IMR-90 (cell line): ENCODE measurements around the gene ATM. TPM values are rescaled to one million over a fixed set of nuclear protein-coding genes. Genes with fewer than 3 reads are reported as not detected.

Source experiments
- ATAC-seq: fragments of 200-7000 bp; cut with Tn5 transposase; 2 replicates; pipeline ENCODE4 v1.9.1; 2020; ENCODE audit warnings: low read depth, mild to moderate bottlenecking, moderate library complexity
- BruUV-seq: library from RNA; stranded (reverse); fragments of 400-500 nt; replicated peaks from 2 replicates; lab custom pipeline; 2021; lab: Mats Ljungman, UMichigan
- CTCF ChIA-PET: fragments of 300-600 bp; formaldehyde crosslinking; extraction: SDS; loops from one replicate; lab custom pipeline; 2021; ENCODE audit warnings: antibody characterized with exemption; lab: Yijun Ruan, JAX
- POLR2A ChIA-PET: fragments of 300-600 bp; sonication (Branson Sonifier 250); formaldehyde crosslinking; loops from one replicate; lab custom pipeline; 2022; ENCODE audit warnings: antibody characterized with exemption; ENCODE audit not compliant: unreplicated experiment; lab: Charles Lee
- DNase-seq: peaks from one replicate; pipeline ENCODE4 v3.0.0; 2013
- H2AFZ ChIP-seq: replicated peaks from 2 replicates; pipeline ENCODE3; 2013; ENCODE audit warnings: low read length, mild to moderate bottlenecking; ENCODE audit not compliant: poor library complexity
- H2AK5ac ChIP-seq: 2 replicates; pipeline ENCODE4 v1.6.1; 2013; ENCODE audit warnings: low read depth, low read length, inconsistent platforms
- H2AK9ac ChIP-seq: replicated peaks from 2 replicates; pipeline ENCODE3; 2013; ENCODE audit warnings: mild to moderate bottlenecking, low read depth, low read length, moderate library complexity; ENCODE audit not compliant: poor library complexity
- H2BK120ac ChIP-seq: 2 replicates; pipeline ENCODE4 v1.6.1; 2013; ENCODE audit warnings: low read depth, low read length, inconsistent platforms
- H2BK15ac ChIP-seq: 3 replicates; pipeline ENCODE4 v1.6.1; 2013; ENCODE audit warnings: low read depth, low read length, inconsistent platforms
- H2BK20ac ChIP-seq: 2 replicates; pipeline ENCODE4 v1.6.1; 2013; ENCODE audit warnings: low read depth, mild to moderate bottlenecking, inconsistent platforms, low read length, moderate library complexity
- H2BK5ac ChIP-seq: 2 replicates; pipeline ENCODE4 v1.6.1; 2013; ENCODE audit warnings: mild to moderate bottlenecking, low read depth, low read length, inconsistent platforms; ENCODE audit not compliant: poor library complexity, severe bottlenecking
- H3K14ac ChIP-seq: replicated peaks from 2 replicates; pipeline ENCODE4 v1.6.1; 2013; ENCODE audit warnings: low read depth, low read length, inconsistent platforms
- H3K18ac ChIP-seq: 2 replicates; pipeline ENCODE4 v1.6.1; 2013; ENCODE audit warnings: low read depth, low read length, control low read depth
- H3K23ac ChIP-seq: 2 replicates; pipeline ENCODE4 v1.6.1; 2013; ENCODE audit warnings: low read depth, low read length, inconsistent platforms
- H3K27ac ChIP-seq: 2 replicates; pipeline ENCODE4 v1.5.1; 2013; ENCODE audit warnings: mild to moderate bottlenecking, control low read depth, low read length; ENCODE audit not compliant: insufficient read depth
- H3K27me3 ChIP-seq: 2 replicates; pipeline ENCODE4 v1.6.1; 2013; ENCODE audit warnings: low read length; ENCODE audit not compliant: control insufficient read depth, insufficient read depth
- H3K36me3 ChIP-seq: 2 replicates; pipeline ENCODE4 v1.6.1; 2013; ENCODE audit warnings: low read length, mixed read lengths; ENCODE audit not compliant: control insufficient read depth, insufficient read depth
- H3K4ac ChIP-seq: 2 replicates; pipeline ENCODE4 v1.6.1; 2013; ENCODE audit warnings: low read depth, low read length, inconsistent platforms
- H3K4me1 ChIP-seq: 2 replicates; pipeline ENCODE4 v1.6.1; 2013; ENCODE audit warnings: low read length, mixed read lengths; ENCODE audit not compliant: control insufficient read depth, insufficient read depth
- H3K4me2 ChIP-seq: 2 replicates; pipeline ENCODE4 v1.6.1; 2013; ENCODE audit warnings: low read depth, mild to moderate bottlenecking, control low read depth, low read length, moderate library complexity
- H3K4me3 ChIP-seq: 2 replicates; pipeline ENCODE4 v1.5.1; 2013; ENCODE audit warnings: low read depth, mild to moderate bottlenecking, control low read depth, low read length, moderate library complexity; ENCODE audit not compliant: insufficient read depth
- H3K56ac ChIP-seq: 2 replicates; pipeline ENCODE4 v1.6.1; 2013; ENCODE audit warnings: low read length, inconsistent platforms; ENCODE audit not compliant: insufficient read depth; ENCODE audit errors: extremely low read depth
- H3K79me1 ChIP-seq, 2 experiments: 2 replicates each; pipeline ENCODE4 v1.6.1; 2013; ENCODE audit warnings: low read length in 2 of 2, inconsistent platforms in 1 of 2, low read depth in 1 of 2
- H3K9ac ChIP-seq: 2 replicates; pipeline ENCODE4 v1.6.1; 2013; ENCODE audit warnings: low read depth, low read length, control low read depth
- H3K9me1 ChIP-seq: 2 replicates; pipeline ENCODE4 v1.6.1; 2013; ENCODE audit warnings: low read length, inconsistent platforms; ENCODE audit not compliant: insufficient read depth
- H3K9me3 ChIP-seq: 2 replicates; pipeline ENCODE4 v1.6.1; 2013; ENCODE audit warnings: low read length; ENCODE audit not compliant: control insufficient read depth, insufficient read depth
- H4K20me1 ChIP-seq: 2 replicates; pipeline ENCODE4 v1.6.1; 2013; ENCODE audit warnings: low read length, inconsistent platforms; ENCODE audit not compliant: insufficient read depth
- H4K5ac ChIP-seq: 2 replicates; pipeline ENCODE4 v1.6.1; 2013; ENCODE audit warnings: mild to moderate bottlenecking, low read depth, low read length, control low read depth
- H4K8ac ChIP-seq, 2 experiments: 2 replicates each; pipeline ENCODE4 v1.6.1; 2013; ENCODE audit warnings: low read depth in 2 of 2, low read length in 2 of 2, control low read depth in 1 of 2, inconsistent platforms in 1 of 2
- H4K91ac ChIP-seq: 2 replicates; pipeline ENCODE4 v1.6.1; 2013; ENCODE audit warnings: low read depth, low read length, inconsistent platforms; ENCODE audit not compliant: insufficient read depth
- ELK1 ChIP-seq: fragments of 150-350 bp; IDR thresholded peaks from 2 replicates; pipeline ENCODE4 v1.6.1; 2016; ENCODE audit warnings: low read depth, mild to moderate bottlenecking, low read length, moderate library complexity, borderline replicate concordance
- MAFK ChIP-seq: IDR thresholded peaks from 2 replicates; pipeline ENCODE4 v1.6.1; 2012; ENCODE audit warnings: low read depth, low read length, improper control_type of control experiment
- dilution Hi-C: fragments of 300-500 bp; cut with HindIII; formaldehyde crosslinking; loops from one replicate; pipeline ENCODE4 v1.14.3; 2018; ENCODE audit warnings: low sequenced_read_pairs; ENCODE audit not compliant: unreplicated experiment
- in situ Hi-C: fragments of 300-500 bp; cut with MboI; formaldehyde crosslinking; loops from 3 replicates; pipeline ENCODE4 v1.14.3; 2019; ENCODE audit warnings: low sequenced_read_pairs, inconsistent platforms, mixed read lengths
- intact Hi-C: fragments of 100-400 bp; cut with micrococcal nuclease; formaldehyde crosslinking; loops from 2 replicates; pipeline ENCODE4 v1.10.0; 2022
- polyA plus RNA-seq, 3 experiments: library from polyadenylated mRNA; depleted of rRNA; stranded (reverse); fragments of >200 nt; gene quantifications; 2 replicates each; pipeline ENCODE4 v1.2.3, GENCODE V29; 2012; ENCODE audit warnings: low replicate concordance in 1 of 3
- total RNA-seq: library from RNA; depleted of rRNA; stranded (reverse); fragments of >200 nt; gene quantifications from 2 replicates; pipeline ENCODE4 v1.2.3, GENCODE V29; 2012

Gene ATM
- total and polyA plus RNA-seq, 2 of the 4 experiments (the other 2 are of a cell fraction), result 18.1 to 30.6 TPM

GRCh38 chr11:108193725-108194124 is 29.1 kb upstream of the ATM start:
- dilution Hi-C loops, result no loop called here
- no TSS peak for BruUV-seq

More at GRCh38 chr11:108193725-108194124, 29.1 kb upstream of the ATM start:
- ChIA-PET POLR2A (no interaction called here), CTCF (no interaction called here)
- no peak overlapping the region for H3K14ac ChIP-seq
- H4K5ac ChIP-seq, result no peak overlapping the region
- no peak overlapping the region for H2BK120ac ChIP-seq
- no peak overlapping the region for H3K27ac ChIP-seq
- TF ChIP-seq ELK1, result no peak
- peak; percentile 89 for TF ChIP-seq MAFK
- in situ Hi-C loops, result no loop called here
- no peaks in the 10 kb centered on the region for H3K27me3 ChIP-seq
- no peak overlapping the region for H2AK9ac ChIP-seq
- H3K56ac ChIP-seq, result no peak overlapping the region
- H3K4ac ChIP-seq, result no peak overlapping the region
- H2AK5ac ChIP-seq, result no peak overlapping the region
- no peak overlapping the region for H3K4me3 ChIP-seq
- H3K23ac ChIP-seq, result no peak overlapping the region
- H3K9ac ChIP-seq, result no peak overlapping the region
- no peak overlapping the region for H2BK15ac ChIP-seq
- peaks cover 12% of the 10 kb centered on the region for H3K36me3 ChIP-seq
- H3K9me1 ChIP-seq, result no peaks in the 10 kb centered on the region; the same call in 1 of the 2 replicates
- H4K91ac ChIP-seq, result no peak overlapping the region
- no peaks in the 10 kb centered on the region for H3K4me1 ChIP-seq
- ATAC-seq, result no peak
- peaks cover 7 to 10% of the 10 kb centered on the region in 2 experiments for H3K79me1 ChIP-seq
- no peak overlapping the region for H3K4me2 ChIP-seq
- H4K8ac ChIP-seq, result no peak overlapping the region
- no peaks in the 10 kb centered on the region for H3K9me3 ChIP-seq
- no peak overlapping the region for H2BK5ac ChIP-seq
- H2BK20ac ChIP-seq, result no peak overlapping the region
- intact Hi-C loops, result loop anchor here (5.0 kb wide), 1 partner anchor 46 kb away; no protein-coding TSS in a partner anchor
- H2AFZ ChIP-seq, result no peak overlapping the region
- no peak overlapping the region for H3K18ac ChIP-seq
- H4K20me1 ChIP-seq, result no peaks in the 10 kb centered on the region
- no peak for DNase-seq
